SK-N-SH treated with all-trans-retinoic acid at 6 μM for 48 hours (cell line): ENCODE results near the gene DCBLD2.

ENCODE experiments used
- ARNTL ChIP-seq: fragments of 450-650 bp; formaldehyde crosslinking; IDR thresholded peaks from 2 replicates; pipeline ENCODE4 v1.5.0; 2020; ENCODE audit warnings: low read depth, mild to moderate bottlenecking, moderate library complexity, borderline replicate concordance
- BACH2 ChIP-seq: fragments of 250-450 bp; sonication (Bioruptor Pico); IDR thresholded peaks from 2 replicates; pipeline ENCODE4 v1.9.0; 2021; ENCODE audit warnings: mild to moderate bottlenecking, borderline replicate concordance
- CSDC2 ChIP-seq: fragments of 250-450 bp; sonication (Bioruptor Pico); IDR thresholded peaks from 2 replicates; pipeline ENCODE4 v1.5.0; 2020; ENCODE audit warnings: mild to moderate bottlenecking, moderate library complexity
- GLIS3 ChIP-seq: fragments of 250-450 bp; sonication (Bioruptor Pico); IDR thresholded peaks from 2 replicates; pipeline ENCODE4 v1.5.0; 2020; ENCODE audit warnings: mild to moderate bottlenecking, moderate library complexity
- ISL1 ChIP-seq: fragments of 250-450 bp; sonication (Bioruptor Pico); IDR thresholded peaks from 2 replicates; pipeline ENCODE4 v2.1.2; 2022; ENCODE audit warnings: mild to moderate bottlenecking, moderate library complexity
- OSR1 ChIP-seq: fragments of 250-450 bp; sonication (Bioruptor Pico); IDR thresholded peaks from 2 replicates; pipeline ENCODE4 v1.8.0; 2022; ENCODE audit warnings: moderate library complexity, mild to moderate bottlenecking, inconsistent platforms
- PATZ1 ChIP-seq: fragments of 250-450 bp; sonication (Bioruptor Pico); IDR thresholded peaks from 2 replicates; pipeline ENCODE4 v1.8.0; 2020; ENCODE audit warnings: mild to moderate bottlenecking, moderate library complexity, borderline replicate concordance
- PPARA ChIP-seq: fragments of 250-450 bp; sonication (Bioruptor Pico); IDR thresholded peaks from 2 replicates; pipeline ENCODE4 v1.5.0; 2020; ENCODE audit warnings: mild to moderate bottlenecking, borderline replicate concordance
- RARB ChIP-seq: fragments of 250-450 bp; sonication (Bioruptor Pico); IDR thresholded peaks from 2 replicates; pipeline ENCODE4 v1.8.0; 2021; ENCODE audit warnings: mild to moderate bottlenecking, moderate library complexity
- ZFP3 ChIP-seq: fragments of 250-450 bp; sonication (Bioruptor Pico); IDR thresholded peaks from 2 replicates; pipeline ENCODE4 v1.5.0; 2020; ENCODE audit warnings: mild to moderate bottlenecking, moderate library complexity
- ZFP30 ChIP-seq: fragments of 450-650 bp; formaldehyde crosslinking; IDR thresholded peaks from 2 replicates; pipeline ENCODE4 v1.5.0; 2022; ENCODE audit warnings: mild to moderate bottlenecking, moderate library complexity
- ZNF565 ChIP-seq: fragments of 450-650 bp; formaldehyde crosslinking; conservative IDR thresholded peaks from 2 replicates; pipeline ENCODE4 v1.5.0; 2020; ENCODE audit warnings: low read depth, mild to moderate bottlenecking, moderate library complexity
- TF ChIP-seq, protein P1 (sequence below): fragments of 250-450 bp; sonication (Bioruptor Pico); IDR thresholded peaks from 2 replicates; pipeline ENCODE4 v1.5.1; 2020; ENCODE audit warnings: low read depth, mild to moderate bottlenecking, moderate library complexity

GRCh38 chr3:98921957-98922356 is 20.5 kb upstream of the DCBLD2 start:
- TF ChIP-seq BACH2 (CRISPR knock-in tag): no peak
- TF ChIP-seq RARB: no peak
- TF ChIP-seq PATZ1 (CRISPR knock-in tag): no peak
- no peak for TF ChIP-seq ARNTL (CRISPR knock-in tag)
- TF ChIP-seq ISL1 (CRISPR knock-in tag): no peak
- no peak for TF ChIP-seq ZFP3 (CRISPR knock-in tag)
- no peak for TF ChIP-seq ZNF565
- TF ChIP-seq, protein P1, sequence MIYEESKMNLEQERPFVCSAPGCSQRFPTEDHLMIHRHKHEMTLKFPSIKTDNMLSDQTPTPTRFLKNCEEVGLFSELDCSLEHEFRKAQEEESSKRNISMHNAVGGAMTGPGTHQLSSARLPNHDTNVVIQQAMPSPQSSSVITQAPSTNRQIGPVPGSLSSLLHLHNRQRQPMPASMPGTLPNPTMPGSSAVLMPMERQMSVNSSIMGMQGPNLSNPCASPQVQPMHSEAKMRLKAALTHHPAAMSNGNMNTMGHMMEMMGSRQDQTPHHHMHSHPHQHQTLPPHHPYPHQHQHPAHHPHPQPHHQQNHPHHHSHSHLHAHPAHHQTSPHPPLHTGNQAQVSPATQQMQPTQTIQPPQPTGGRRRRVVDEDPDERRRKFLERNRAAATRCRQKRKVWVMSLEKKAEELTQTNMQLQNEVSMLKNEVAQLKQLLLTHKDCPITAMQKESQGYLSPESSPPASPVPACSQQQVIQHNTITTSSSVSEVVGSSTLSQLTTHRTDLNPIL (CRISPR knock-in tag): no peak
- no peak for TF ChIP-seq CSDC2 (CRISPR knock-in tag)
- no peak for TF ChIP-seq ZFP30 (CRISPR knock-in tag)
- TF ChIP-seq GLIS3: no peak
- no peak for TF ChIP-seq OSR1
- TF ChIP-seq PPARA (CRISPR knock-in tag): no peak
